RWPE2 (cell line): Measurements from ENCODE around the gene NEXN.
"Not testable (repeated sequence)": the region's sequence is repeated elsewhere in the genome, so short reads cannot be mapped to it uniquely, and the experiment has no call there.

Experiments used
- ATAC-seq: fragments of 200-7000 bp; cut with Tn5 transposase; 3 replicates; pipeline ENCODE4 v1.9.1; 2021; ENCODE audit warnings: low read depth
- DNase-seq: peaks from one replicate; pipeline ENCODE4 v3.0.0-alpha.2; 2020; ENCODE audit warnings: low spot score
- H3K27ac ChIP-seq: fragments of 450-650 bp; 2 replicates; pipeline ENCODE4 v1.5.1; 2017; ENCODE audit warnings: mild to moderate bottlenecking; ENCODE audit not compliant: poor library complexity, severe bottlenecking
- H3K27me3 ChIP-seq: fragments of 250-450 bp; sonication (Bioruptor Pico); 2 replicates; pipeline ENCODE4 v1.5.1; 2021; ENCODE audit warnings: mild to moderate bottlenecking, moderate library complexity; ENCODE audit not compliant: insufficient read depth, poor library complexity, severe bottlenecking
- H3K36me3 ChIP-seq: fragments of 250-450 bp; sonication (Bioruptor Pico); 2 replicates; pipeline ENCODE4 v1.5.1; 2020; ENCODE audit warnings: low read depth, mild to moderate bottlenecking, moderate library complexity
- H3K4me1 ChIP-seq: fragments of 250-450 bp; sonication (Bioruptor Pico); 2 replicates; pipeline ENCODE4 v1.5.1; 2021; ENCODE audit warnings: mild to moderate bottlenecking, moderate library complexity; ENCODE audit not compliant: insufficient read depth, poor library complexity, severe bottlenecking
- H3K4me3 ChIP-seq: fragments of 250-450 bp; sonication (Bioruptor Pico); 2 replicates; pipeline ENCODE4 v1.5.1; 2021; ENCODE audit warnings: mild to moderate bottlenecking, moderate library complexity; ENCODE audit not compliant: severe bottlenecking
- H3K9me3 ChIP-seq: fragments of 250-450 bp; sonication (Bioruptor Pico); 2 replicates; pipeline ENCODE4 v1.5.1; 2021; ENCODE audit warnings: mild to moderate bottlenecking, moderate library complexity; ENCODE audit not compliant: severe bottlenecking
- CTCF ChIP-seq: fragments of 450-650 bp; IDR thresholded peaks from one replicate; pipeline ENCODE4 v1.5.1; 2017; ENCODE audit warnings: mild to moderate bottlenecking, moderate library complexity; ENCODE audit not compliant: poor library complexity, severe bottlenecking

The NEXN gene

DNA sequence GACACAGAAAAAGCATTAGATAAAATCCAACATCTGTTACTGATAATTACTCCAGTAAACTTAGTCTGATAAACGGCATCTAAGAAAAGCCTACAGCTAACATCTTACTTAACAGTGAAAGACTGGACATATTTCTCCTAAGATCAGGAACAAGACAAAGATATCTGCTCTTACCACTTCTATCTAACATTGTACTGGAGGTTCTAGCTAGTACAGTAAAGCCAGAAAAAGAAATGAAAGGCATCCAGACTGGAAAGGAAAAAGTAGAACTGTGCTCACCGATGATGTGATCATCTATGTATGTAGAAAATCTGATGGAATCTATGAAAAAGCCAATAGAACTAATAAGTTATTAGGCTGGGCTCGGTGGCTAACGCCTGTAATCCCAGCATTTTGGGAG is 21.7 kb downstream of the NEXN start:
- Histone ChIP-seq H3K4me1 (no peaks in the 10 kb centered on the region), H3K36me3 (no peaks in the 10 kb centered on the region), H3K27ac (no peak overlapping the region), H3K9me3 (no peaks in the 10 kb centered on the region), H3K4me3 (no peak overlapping the region), H3K27me3 (no peaks in the 10 kb centered on the region)
- no peak for ATAC-seq
- no peak for DNase-seq
- TF ChIP-seq CTCF: no peak

DNA sequence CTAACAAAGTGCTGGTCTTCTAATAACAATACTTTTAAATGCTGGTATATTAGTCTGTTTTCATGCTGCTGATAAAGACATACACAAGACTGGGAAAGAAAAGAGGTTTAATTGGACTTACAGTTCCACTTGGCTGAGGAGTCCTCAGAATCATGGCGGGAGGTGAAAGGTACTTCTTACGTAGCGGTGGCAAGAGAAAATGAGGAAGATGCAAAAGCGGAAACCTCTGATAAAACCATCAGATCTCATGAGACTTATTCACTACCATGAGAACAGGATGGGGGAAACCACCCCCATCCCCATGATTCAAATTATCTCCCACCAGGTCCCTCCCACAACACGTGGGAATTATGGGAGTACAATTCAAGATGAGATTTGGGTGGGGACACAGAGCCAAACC is 30.5 kb downstream of the NEXN start:
- not testable (repeated sequence) for H3K9me3 ChIP-seq, H3K4me1 ChIP-seq, H3K27ac ChIP-seq, DNase-seq, H3K36me3 ChIP-seq, H3K4me3 ChIP-seq, ATAC-seq, H3K27me3 ChIP-seq

DNA sequence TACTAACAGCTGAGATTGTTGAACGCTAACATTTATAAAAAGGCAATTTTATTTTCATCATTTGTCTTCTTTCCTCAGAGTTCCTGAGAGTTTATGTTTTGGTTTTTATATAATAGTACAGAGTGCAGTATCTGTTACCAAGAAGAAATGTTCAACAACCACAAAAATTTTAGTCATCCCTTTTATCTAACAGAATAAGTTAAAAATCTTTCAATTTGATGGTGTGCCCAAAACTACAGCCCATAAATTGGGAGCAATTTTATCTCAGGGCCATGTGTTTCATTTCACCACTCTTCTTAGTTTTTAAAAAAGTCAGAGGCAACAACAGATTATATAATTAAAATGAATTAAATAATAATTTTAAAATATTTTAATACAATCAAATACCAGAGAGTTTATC is 37.1 kb downstream of the NEXN start:
- Histone ChIP-seq H3K27ac (no peak overlapping the region), H3K27me3 (no peaks in the 10 kb centered on the region), H3K4me3 (no peak overlapping the region), H3K4me1 (no peaks in the 10 kb centered on the region), H3K9me3 (no peaks in the 10 kb centered on the region), H3K36me3 (no peaks in the 10 kb centered on the region)
- TF ChIP-seq CTCF: no peak
- no peak for DNase-seq
- no peak for ATAC-seq

- Histone ChIP-seq H3K27me3 (no peaks in the 10 kb centered on the region), H3K9me3 (no peaks in the 10 kb centered on the region), H3K4me1 (no peaks in the 10 kb centered on the region), H3K4me3 (no peak overlapping the region), H3K27ac (no peak overlapping the region), H3K36me3 (no peaks in the 10 kb centered on the region)
- no peak for TF ChIP-seq CTCF
- no peak for DNase-seq
- no peak for ATAC-seq
These were observed 37.5 kb downstream of the NEXN start for GRCh38 chr1:77925956-77926355.

GRCh38 chr1:77926561-77927357 is 38.3 kb downstream of the NEXN start:
- Histone ChIP-seq H3K4me3 (no peak overlapping the region), H3K4me1 (no peaks in the 10 kb centered on the region), H3K9me3 (no peaks in the 10 kb centered on the region), H3K36me3 (no peaks in the 10 kb centered on the region), H3K27ac (no peak overlapping the region), H3K27me3 (no peaks in the 10 kb centered on the region)
- DNase-seq (no peak), ATAC-seq (no peak)
- no peak for TF ChIP-seq CTCF
